NB4 (cell line): ENCODE results near the gene TMBIM6.

ENCODE experiments used
- DNase-seq: peaks from one replicate; pipeline ENCODE4 v3.0.0; 2010; ENCODE audit warnings: low read depth
- H3K4me3 ChIP-seq: one replicate; pipeline ENCODE4 v1.5.1; 2011; ENCODE audit warnings: mild to moderate bottlenecking, low read depth, low read length, moderate library complexity
- CTCF ChIP-seq: IDR thresholded peaks from one replicate; pipeline ENCODE4 v1.5.1; 2012; ENCODE audit warnings: low read depth, low read length
- MAX ChIP-seq: IDR thresholded peaks from 2 replicates; pipeline ENCODE4 v1.6.1; 2011; ENCODE audit warnings: low read depth, low read length
- MYC ChIP-seq: IDR thresholded peaks from 2 replicates; pipeline ENCODE4 v1.6.1; 2011; ENCODE audit warnings: low read depth, low read length
- POLR2A ChIP-seq: IDR thresholded peaks from 2 replicates; pipeline ENCODE4 v1.6.1; 2011; ENCODE audit warnings: mild to moderate bottlenecking; ENCODE audit not compliant: insufficient read length; ENCODE audit errors: extremely low read depth

The TMBIM6 gene

GRCh38 chr12:49813131-49813530, 71.8 kb downstream of the TMBIM6 start:
- H3K4me3 ChIP-seq: no peak overlapping the region
- no peak for DNase-seq
- TF ChIP-seq CTCF (no peak), MYC (no peak), MAX (no peak), POLR2A (no peak)
